Astrocyte (in vitro differentiated cells and primary cell): ENCODE results near the gene EXTL2.

Experiments
- EZH2 ChIP-seq: IDR thresholded peaks from 2 replicates; pipeline ENCODE4 v1.6.1; 2012; ENCODE audit warnings: mild to moderate bottlenecking, low read length, inconsistent platforms; ENCODE audit not compliant: insufficient read depth
- TF ChIP-seq, protein P1 (sequence below): IDR thresholded peaks from 2 replicates; pipeline ENCODE4 v1.5.1; 2011; ENCODE audit warnings: low read depth, mild to moderate bottlenecking, inconsistent platforms, low read length, moderate library complexity; ENCODE audit not compliant: insufficient read depth

DNA sequence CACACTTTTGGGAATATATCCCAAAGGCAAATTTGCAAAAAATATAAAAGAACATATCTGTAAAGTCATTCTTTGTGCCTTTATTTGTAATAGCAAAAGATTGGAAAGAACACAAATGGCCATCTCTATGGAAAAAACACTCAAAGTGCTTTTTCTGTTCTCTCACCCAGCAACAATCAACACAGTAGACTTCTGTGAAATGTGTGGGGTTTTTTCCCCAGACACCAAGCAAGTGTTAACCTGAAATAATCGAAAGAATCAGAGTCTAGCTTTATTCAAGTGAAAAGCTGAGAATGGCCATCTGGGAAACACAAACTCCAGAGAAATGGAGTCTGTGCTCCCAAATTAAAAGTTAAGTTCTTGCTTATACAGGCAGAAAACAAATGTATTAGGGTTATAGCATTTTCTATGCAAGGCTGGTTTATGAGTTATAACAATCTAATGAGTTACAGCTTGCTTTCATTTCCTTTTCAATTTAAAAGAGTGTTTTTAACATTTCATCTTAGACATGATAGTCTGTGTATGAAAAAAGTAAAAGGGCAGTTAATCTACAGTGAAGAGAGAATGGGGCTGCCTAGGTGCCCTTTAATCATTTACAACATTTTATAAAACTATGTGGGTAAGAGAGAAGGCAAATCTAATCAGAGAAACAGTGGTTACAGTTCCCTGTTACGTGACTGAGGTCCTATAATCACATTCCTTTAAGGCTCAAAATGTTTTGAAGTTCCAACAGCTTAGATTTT, 47.8 kb upstream of the EXTL2 start:
- TF ChIP-seq, protein P1, sequence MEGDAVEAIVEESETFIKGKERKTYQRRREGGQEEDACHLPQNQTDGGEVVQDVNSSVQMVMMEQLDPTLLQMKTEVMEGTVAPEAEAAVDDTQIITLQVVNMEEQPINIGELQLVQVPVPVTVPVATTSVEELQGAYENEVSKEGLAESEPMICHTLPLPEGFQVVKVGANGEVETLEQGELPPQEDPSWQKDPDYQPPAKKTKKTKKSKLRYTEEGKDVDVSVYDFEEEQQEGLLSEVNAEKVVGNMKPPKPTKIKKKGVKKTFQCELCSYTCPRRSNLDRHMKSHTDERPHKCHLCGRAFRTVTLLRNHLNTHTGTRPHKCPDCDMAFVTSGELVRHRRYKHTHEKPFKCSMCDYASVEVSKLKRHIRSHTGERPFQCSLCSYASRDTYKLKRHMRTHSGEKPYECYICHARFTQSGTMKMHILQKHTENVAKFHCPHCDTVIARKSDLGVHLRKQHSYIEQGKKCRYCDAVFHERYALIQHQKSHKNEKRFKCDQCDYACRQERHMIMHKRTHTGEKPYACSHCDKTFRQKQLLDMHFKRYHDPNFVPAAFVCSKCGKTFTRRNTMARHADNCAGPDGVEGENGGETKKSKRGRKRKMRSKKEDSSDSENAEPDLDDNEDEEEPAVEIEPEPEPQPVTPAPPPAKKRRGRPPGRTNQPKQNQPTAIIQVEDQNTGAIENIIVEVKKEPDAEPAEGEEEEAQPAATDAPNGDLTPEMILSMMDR = no peak
- no peak for TF ChIP-seq EZH2
